Skeletal muscle tissue (tissue), 4 donors: ENCODE data around the gene ABLIM3. TPM values are rescaled to one million over a fixed set of nuclear protein-coding genes. Genes with fewer than 3 reads are reported as not detected.

ENCODE experiments used
- H3K27ac ChIP-seq: one replicate; pipeline ENCODE4 v1.7.0; 2013; ENCODE audit warnings: mild to moderate bottlenecking, low read depth, low read length, inconsistent platforms
- H3K27me3 ChIP-seq, 3 donors: one replicate each; pipeline ENCODE4 v1.7.0; 2013; ENCODE audit warnings: low read length in 3 of 3; ENCODE audit not compliant: control insufficient read depth in 3 of 3, insufficient read depth in 3 of 3
- H3K36me3 ChIP-seq, 3 donors: one replicate each; pipeline ENCODE4 v1.7.0; 2013; ENCODE audit warnings: low read length in 3 of 3; ENCODE audit not compliant: control insufficient read depth in 3 of 3, insufficient read depth in 3 of 3
- H3K4me1 ChIP-seq, 3 donors: one replicate each; pipeline ENCODE4 v1.7.0; 2013; ENCODE audit warnings: low read length in 3 of 3, mild to moderate bottlenecking in 3 of 3; ENCODE audit not compliant: control insufficient read depth in 3 of 3, insufficient read depth in 3 of 3
- H3K4me3 ChIP-seq, 3 donors: one replicate each; pipeline ENCODE4 v1.7.0; 2013; ENCODE audit warnings: low read length in 3 of 3
- H3K9ac ChIP-seq, 3 donors: one replicate each; pipeline ENCODE4 v1.7.0; 2013; ENCODE audit warnings: low read length in 3 of 3, mild to moderate bottlenecking in 3 of 3, moderate library complexity in 2 of 3, low read depth in 1 of 3
- H3K9me3 ChIP-seq, 3 donors: one replicate each; pipeline ENCODE4 v1.7.0; 2013; ENCODE audit warnings: low read length in 3 of 3; ENCODE audit not compliant: control insufficient read depth in 3 of 3
- total RNA-seq: library from RNA; depleted of rRNA; stranded (reverse); fragments of >200 nt; gene quantifications from one replicate; pipeline ENCODE4 v1.2.3, GENCODE V29; 2014
- donor health status: Osteomylitis.

ABLIM3 gene
- total RNA-seq, 1 donor from 2014 or later, result 15.1 TPM

GRCh38 chr5:149280802-149281201 lies 139.5 kb downstream of the ABLIM3 start:
- H3K4me3 ChIP-seq, result no peak overlapping the region
- peak overlapping the region in 1 of 3 donors; percentile 9 for H3K9ac ChIP-seq
- no peaks in the 10 kb centered on the region for H3K27me3 ChIP-seq
- no peaks in the 10 kb centered on the region for H3K36me3 ChIP-seq
- H3K4me1 ChIP-seq, result peaks cover 63 to 88% (median 79%) of the 10 kb centered on the region in 3 donors
- no peak overlapping the region for H3K27ac ChIP-seq
- H3K9me3 ChIP-seq, result no peaks in the 10 kb centered on the region

GRCh38 chr5:149282027-149282965 lies 141.0 kb downstream of the ABLIM3 start:
- H3K9ac ChIP-seq, result peak overlapping the region; percentile 14 to 36 (median 18)
- peak overlapping the region; percentile 84 for H3K27ac ChIP-seq
- peaks cover 66 to 87% (median 81%) of the 10 kb centered on the region in 3 donors for H3K4me1 ChIP-seq

GRCh38 chr5:149282966-149283332 lies 141.7 kb downstream of the ABLIM3 start:
- no peak overlapping the region for H3K9ac ChIP-seq
- H3K9me3 ChIP-seq, result no peaks in the 10 kb centered on the region
- peaks cover 60 to 82% (median 79%) of the 10 kb centered on the region in 3 donors for H3K4me1 ChIP-seq
- peak overlapping the region in 2 of 3 donors; percentile 20 to 35 for H3K4me3 ChIP-seq
- no peaks in the 10 kb centered on the region for H3K27me3 ChIP-seq
- peak overlapping the region; percentile 84 for H3K27ac ChIP-seq
- peaks cover 0 to 2% (median 0%) of the 10 kb centered on the region in 3 donors for H3K36me3 ChIP-seq

More at GRCh38 chr5:149282027-149282965, 141.0 kb downstream of the ABLIM3 start:
- Histone ChIP-seq H3K27me3 (no peaks in the 10 kb centered on the region), H3K36me3 (peaks cover 0 to 2% (median 0%) of the 10 kb centered on the region in 3 donors), H3K4me3 (peak overlapping the region in 1 of 3 donors; percentile 46), H3K9me3 (no peaks in the 10 kb centered on the region)

- Histone ChIP-seq H3K27ac (peak overlapping the region; percentile 78), H3K27me3 (no peaks in the 10 kb centered on the region), H3K4me3 (peak overlapping the region; percentile 56 to 64 (median 61)), H3K4me1 (peaks cover 67 to 82% (median 79%) of the 10 kb centered on the region in 3 donors), H3K9ac (peak overlapping the region; percentile 39 to 70 (median 67)), H3K36me3 (peaks cover 0 to 2% (median 0%) of the 10 kb centered on the region in 3 donors), H3K9me3 (no peaks in the 10 kb centered on the region)
These were observed 142.6 kb downstream of the ABLIM3 start for GRCh38 chr5:149283626-149284480.

GRCh38 chr5:149284501-149284900 lies 143.2 kb downstream of the ABLIM3 start:
- Histone ChIP-seq H3K27me3 (no peaks in the 10 kb centered on the region), H3K4me1 (peaks cover 70 to 82% (median 82%) of the 10 kb centered on the region in 3 donors), H3K4me3 (peak overlapping the region; percentile 46 to 61 (median 56)), H3K27ac (peak overlapping the region; percentile 78), H3K9ac (peak overlapping the region; percentile 39 to 70 (median 67)), H3K9me3 (no peaks in the 10 kb centered on the region), H3K36me3 (peaks cover 0 to 2% (median 0%) of the 10 kb centered on the region in 3 donors)

- H3K4me3 ChIP-seq, result no peak overlapping the region
- H3K27ac ChIP-seq, result peak overlapping the region; percentile 78
- H3K9me3 ChIP-seq, result no peaks in the 10 kb centered on the region
- H3K4me1 ChIP-seq, result peaks cover 71 to 79% (median 78%) of the 10 kb centered on the region in 3 donors
- no peaks in the 10 kb centered on the region for H3K27me3 ChIP-seq
- peaks cover 0 to 2% (median 0%) of the 10 kb centered on the region in 3 donors for H3K36me3 ChIP-seq
- no peak overlapping the region for H3K9ac ChIP-seq
These were observed 143.9 kb downstream of the ABLIM3 start for GRCh38 chr5:149285153-149285552.

GRCh38 chr5:149288436-149288835 lies 147.1 kb downstream of the ABLIM3 start:
- no peaks in the 10 kb centered on the region for H3K9me3 ChIP-seq
- H3K27ac ChIP-seq, result peak overlapping the region; percentile 55
- H3K36me3 ChIP-seq, result peaks cover 0 to 2% (median 0%) of the 10 kb centered on the region in 3 donors
- peak overlapping the region in 1 of 3 donors; percentile 49 for H3K4me3 ChIP-seq
- no peaks in the 10 kb centered on the region for H3K27me3 ChIP-seq
- H3K9ac ChIP-seq, result peak overlapping the region in 2 of 3 donors; percentile 40 to 76
- H3K4me1 ChIP-seq, result peaks cover 48 to 64% (median 55%) of the 10 kb centered on the region in 3 donors

- H3K9ac ChIP-seq, result peak overlapping the region; percentile 15 to 76 (median 57)
- H3K4me1 ChIP-seq, result peaks cover 41 to 60% (median 47%) of the 10 kb centered on the region in 3 donors
- peaks cover 0 to 2% (median 0%) of the 10 kb centered on the region in 3 donors for H3K36me3 ChIP-seq
- peak overlapping the region; percentile 10 to 63 (median 15) for H3K4me3 ChIP-seq
- H3K9me3 ChIP-seq, result no peaks in the 10 kb centered on the region
- H3K27ac ChIP-seq, result peak overlapping the region; percentile 55
- no peaks in the 10 kb centered on the region for H3K27me3 ChIP-seq
These were observed 148.0 kb downstream of the ABLIM3 start for GRCh38 chr5:149289301-149289700.
